GM12872 (cell line): ENCODE data around the gene NEURL3.

Experiments used
- CTCF ChIP-seq: IDR thresholded peaks from 3 replicates; pipeline ENCODE4 v1.5.1; 2011; ENCODE audit warnings: low read depth, mild to moderate bottlenecking, low read length, moderate library complexity; ENCODE audit not compliant: insufficient read depth

NEURL3 gene

DNA sequence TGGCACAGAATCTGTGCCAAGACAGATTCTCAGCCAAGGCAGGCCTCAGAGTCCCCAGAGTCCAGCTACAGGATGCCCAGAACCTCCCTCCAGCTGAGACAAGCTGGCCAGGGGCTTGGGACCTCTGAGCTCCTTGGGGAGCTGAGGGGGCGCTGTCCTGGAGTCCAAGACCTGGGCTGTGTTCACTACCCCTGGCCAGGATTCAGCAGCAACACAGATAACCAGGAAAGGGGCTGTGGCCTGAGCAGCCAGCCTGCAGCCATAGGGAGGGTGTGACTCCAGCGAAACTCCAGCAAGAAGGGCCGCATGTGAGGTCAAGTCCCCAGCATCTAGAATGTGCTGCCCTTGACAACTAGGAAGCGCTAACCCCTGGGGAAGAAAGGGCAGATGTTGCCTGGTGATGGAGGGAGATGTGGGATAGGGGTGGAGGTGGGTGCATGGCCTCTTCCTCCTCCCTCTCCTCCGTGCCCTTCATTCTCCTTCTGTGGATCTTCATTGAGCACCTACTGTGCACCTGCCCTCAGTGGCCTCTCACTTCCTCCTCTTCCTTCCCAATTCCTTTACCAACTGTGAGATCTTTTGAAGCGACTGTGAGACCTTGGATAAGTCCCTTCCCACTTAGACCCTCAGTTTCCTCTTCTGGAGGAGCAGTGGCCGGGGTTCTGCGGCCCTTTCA is 23.7 kb upstream of the NEURL3 start:
- peak; percentile 16; the same call in 1 of the 3 replicates for TF ChIP-seq CTCF

DNA sequence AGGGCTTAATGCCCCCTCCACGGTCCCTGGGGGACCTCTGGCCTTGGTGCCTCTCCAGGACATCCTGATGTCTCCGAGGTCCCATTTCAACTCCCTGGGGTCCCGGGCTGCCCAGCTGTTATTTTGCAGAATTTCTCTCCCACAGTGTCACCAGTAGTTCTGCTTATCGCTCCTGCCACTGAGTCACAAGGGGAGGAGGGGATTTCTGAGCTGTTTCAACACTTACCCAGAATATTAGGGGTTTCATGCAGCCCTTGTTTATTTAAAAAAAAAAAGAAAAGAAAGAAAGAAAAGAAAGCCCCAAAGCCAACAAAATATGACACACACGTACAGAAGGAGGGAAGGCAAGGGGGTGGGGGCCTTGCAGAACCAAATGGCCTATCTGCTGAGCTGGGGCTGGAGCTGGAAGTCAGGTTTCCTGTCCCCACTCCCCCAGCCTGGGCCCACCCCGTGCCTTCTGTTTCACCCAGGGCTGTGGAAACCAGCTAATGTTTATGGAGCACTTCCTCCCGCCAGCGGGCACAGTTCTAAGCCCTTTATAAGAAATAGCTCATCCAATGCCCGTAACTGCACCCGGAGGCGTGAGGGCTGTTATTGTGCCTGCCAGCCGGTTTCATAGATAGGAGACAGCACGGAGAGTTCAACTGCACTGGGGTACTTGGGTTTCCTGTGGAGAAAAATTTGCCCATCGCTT is 23.0 kb upstream of the NEURL3 start:
- no peak for TF ChIP-seq CTCF

DNA sequence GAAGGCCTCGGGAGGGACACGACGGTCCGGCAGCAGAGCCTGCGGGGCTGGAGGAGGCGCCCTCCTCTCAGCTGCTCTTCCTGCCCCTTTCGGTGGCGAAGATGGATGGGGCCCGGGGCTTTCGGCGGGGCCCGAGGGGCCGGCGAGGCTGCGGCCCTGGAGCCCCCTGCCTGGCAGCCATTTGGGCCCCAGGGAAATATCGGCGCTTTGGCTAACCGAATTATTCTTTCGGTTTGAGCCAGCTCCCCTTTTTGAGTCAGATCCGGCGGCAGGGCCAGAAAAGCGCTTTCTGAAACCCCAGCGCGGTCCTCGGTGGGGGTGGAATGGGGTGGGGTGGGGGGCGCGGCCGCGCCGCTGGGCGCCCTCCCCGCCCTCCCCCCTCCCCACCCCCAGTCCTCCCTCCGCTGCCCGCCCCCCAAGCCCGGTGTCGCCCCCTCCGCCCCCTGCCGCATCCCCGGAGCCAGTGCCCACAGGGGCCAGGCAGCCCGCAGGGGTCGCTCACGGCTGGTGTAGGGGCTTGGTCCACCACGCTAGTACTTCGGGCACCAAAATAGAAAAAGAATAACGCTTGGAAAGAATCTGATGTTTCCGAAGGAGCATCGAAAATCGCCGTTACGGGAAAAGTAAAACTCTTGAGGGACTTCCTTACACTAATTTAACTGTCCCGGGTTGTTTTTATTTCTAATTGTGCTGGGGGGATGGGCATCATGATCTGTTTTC is 22.3 kb upstream of the NEURL3 start:
- peak; percentile 32; the same call in 2 of the 3 replicates for TF ChIP-seq CTCF

DNA sequence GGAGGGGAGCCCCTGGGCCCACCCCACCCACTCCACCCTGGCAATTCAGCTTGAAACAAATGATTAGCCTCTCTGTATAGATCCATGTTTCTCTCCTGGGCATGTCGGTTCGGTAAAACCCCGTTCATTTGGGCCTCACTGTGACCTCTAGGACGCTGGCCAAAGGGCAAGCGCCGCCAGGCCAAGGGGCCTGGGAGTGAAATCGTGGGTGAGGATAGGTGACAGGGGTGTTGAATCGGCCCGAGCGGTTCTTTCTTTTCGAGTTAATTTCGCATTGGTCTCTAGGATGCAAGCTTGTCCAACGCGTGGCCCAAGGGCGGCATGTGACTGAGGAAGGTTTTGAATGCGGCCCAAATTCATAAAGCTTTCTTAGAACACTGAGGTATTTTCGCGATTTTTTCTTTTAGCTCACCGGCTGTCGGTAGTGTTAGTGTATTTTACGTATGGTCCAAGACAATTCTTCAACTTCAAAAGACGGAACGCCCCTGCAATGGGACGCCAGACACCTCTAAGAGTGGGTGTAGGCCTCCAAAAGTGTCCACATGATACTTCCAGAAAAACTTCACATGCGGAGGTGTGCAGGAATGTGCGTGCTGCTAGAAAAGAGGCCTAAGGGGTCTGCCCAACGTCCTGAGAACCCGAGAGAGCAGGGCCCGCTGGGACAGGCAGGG is 21.6 kb upstream of the NEURL3 start:
- TF ChIP-seq CTCF: no peak

GRCh38 chr2:96526101-96526591 is 21.0 kb upstream of the NEURL3 start:
- no peak for TF ChIP-seq CTCF

GRCh38 chr2:96525211-96525507 is 20.0 kb upstream of the NEURL3 start:
- no peak for TF ChIP-seq CTCF

- no peak for TF ChIP-seq CTCF
Measured at GRCh38 chr2:96524482-96525210, 19.5 kb upstream of the NEURL3 start.
